Vagina (tissue), 2 donors: ENCODE measurements around the gene NOP10. TPM values are rescaled to one million over a fixed set of nuclear protein-coding genes. Genes with fewer than 3 reads are reported as not detected.
A peak's percentile ranks its signal among the peaks of the same experiment; 100 is the strongest.

Experiments
- DNase-seq, 2 donors: peaks; one replicate each; pipeline ENCODE4 v3.0.0-alpha.2; 2017; ENCODE audit errors: extremely low spot score in 2 of 2
- H3K27ac ChIP-seq: fragments of 200-600 bp; sonication (generic); one replicate; pipeline ENCODE4 v1.5.1; 2019
- H3K27me3 ChIP-seq: fragments of 200-600 bp; sonication (generic); one replicate; pipeline ENCODE4 v1.5.1; 2019
- H3K36me3 ChIP-seq, 2 donors: fragments of 200-600 bp; sonication (generic); one replicate each; pipeline ENCODE4 v1.5.1; 2017 to 2019
- H3K4me1 ChIP-seq: fragments of 200-600 bp; sonication (generic); one replicate; pipeline ENCODE4 v1.5.1; 2019
- H3K4me3 ChIP-seq, 2 donors: fragments of 200-600 bp; sonication (generic); 1 replicate in 1 of 2; 2 replicates in 1 of 2; pipeline ENCODE4 v1.5.1; 2016 to 2019
- H3K9me3 ChIP-seq: fragments of 200-600 bp; sonication (generic); one replicate; pipeline ENCODE4 v1.5.1; 2019
- CTCF ChIP-seq, 3 experiments: fragments of 450-650 bp in 2 of 3; fragments of 200-600 bp in 1 of 3; sonication (generic) in 1 of 3; IDR thresholded peaks; one replicate each; pipeline ENCODE4 v1.5.1; 2017 to 2019; ENCODE audit warnings: antibody characterized with exemption in 3 of 3, mild to moderate bottlenecking in 2 of 3, moderate library complexity in 2 of 3
- POLR2A ChIP-seq, 2 donors: fragments of 450-650 bp; IDR thresholded peaks; one replicate each; pipeline ENCODE4 v1.6.1; 2017; ENCODE audit warnings: antibody characterized with exemption in 2 of 2, mild to moderate bottlenecking in 2 of 2, moderate library complexity in 2 of 2
- POLR2AphosphoS5 ChIP-seq, 2 donors: sonication (generic); formaldehyde crosslinking; IDR thresholded peaks; one replicate each; pipeline ENCODE4 v1.9.0; 2017; ENCODE audit warnings: antibody characterized with exemption in 2 of 2, mild to moderate bottlenecking in 2 of 2, low read depth in 1 of 2; ENCODE audit not compliant: insufficient read depth in 1 of 2
- intact Hi-C: fragments of 100-400 bp; cut with DNase I; formaldehyde crosslinking; loops from one replicate; pipeline ENCODE4 v1.15.1; 2023
- total RNA-seq: library from RNA; depleted of rRNA; stranded (reverse); fragments of >200 nt; gene quantifications from one replicate; pipeline ENCODE4 v1.2.3, GENCODE V29; 2016

The NOP10 gene
- total RNA-seq, 1 donor from 2014 or later, result 150 TPM

DNA sequence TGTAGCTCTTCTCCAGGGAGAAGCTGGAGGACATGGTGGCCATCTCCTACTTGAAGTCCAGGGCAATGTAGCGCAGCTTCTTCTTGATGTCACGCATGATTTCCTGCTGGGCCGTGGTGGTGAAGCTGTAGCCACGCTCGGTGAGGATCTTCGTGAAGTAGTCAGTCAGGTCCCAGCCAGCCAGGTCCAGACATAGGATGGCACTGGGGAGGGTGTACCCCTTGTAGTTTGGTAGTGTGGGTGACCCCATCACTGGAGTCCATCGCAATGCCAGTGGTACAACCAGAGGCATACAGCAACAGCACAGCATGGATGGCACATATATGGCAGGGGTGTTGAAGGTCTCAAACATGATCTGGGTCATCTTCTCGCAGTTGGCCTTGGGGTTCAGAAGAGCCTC lies 31.0 kb upstream of the NOP10 start:
- no peak for DNase-seq
- H3K36me3 ChIP-seq, result no peaks in the 10 kb centered on the region
- intact Hi-C loops, result no loop called here
- no peaks in the 10 kb centered on the region for H3K4me1 ChIP-seq
- no peak overlapping the region for H3K27ac ChIP-seq
- no peaks in the 10 kb centered on the region for H3K27me3 ChIP-seq
- no peak for TF ChIP-seq POLR2AphosphoS5 (IDR thresholded peaks at IDR 0.05; ENCODE audit: insufficient read depth in 1 of 2, low read depth in 1 of 2)
- TF ChIP-seq CTCF (IDR thresholded peaks at IDR 0.05), result no peak
- TF ChIP-seq POLR2A (IDR thresholded peaks at IDR 0.05), result no peak
- no peak overlapping the region for H3K4me3 ChIP-seq
- H3K9me3 ChIP-seq, result no peaks in the 10 kb centered on the region

DNA sequence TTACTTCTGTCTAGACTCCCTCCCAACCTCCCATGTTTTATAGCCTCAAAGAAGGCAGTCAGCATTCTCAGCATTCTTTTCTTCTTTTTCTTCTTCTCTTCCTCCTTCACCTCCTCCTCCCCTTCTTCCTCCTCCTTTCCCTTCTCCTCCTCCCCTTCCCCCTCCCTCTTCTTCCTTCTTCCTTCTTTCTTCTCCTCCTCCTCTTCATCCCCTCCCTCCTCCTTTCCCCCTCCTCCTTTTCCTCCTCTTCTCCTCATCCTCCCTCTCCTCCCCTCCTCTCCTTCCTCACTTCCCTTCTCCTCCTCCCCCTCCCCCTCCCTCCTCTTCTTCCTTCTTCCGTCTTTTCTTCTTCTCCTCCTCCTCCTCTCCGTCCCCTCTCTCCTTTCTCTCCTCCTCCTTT lies 27.7 kb upstream of the NOP10 start:
- no peak for TF ChIP-seq POLR2A (IDR thresholded peaks at IDR 0.05)
- TF ChIP-seq CTCF (IDR thresholded peaks at IDR 0.05), result no peak
- TF ChIP-seq POLR2AphosphoS5 (IDR thresholded peaks at IDR 0.05; ENCODE audit: insufficient read depth in 1 of 2, low read depth in 1 of 2), result no peak
- no peaks in the 10 kb centered on the region for H3K27me3 ChIP-seq
- no peaks in the 10 kb centered on the region for H3K9me3 ChIP-seq
- H3K4me1 ChIP-seq, result peaks cover 20% of the 10 kb centered on the region
- DNase-seq, result no peak
- intact Hi-C loops, result no loop called here
- no peak overlapping the region for H3K27ac ChIP-seq
- no peaks in the 10 kb centered on the region for H3K36me3 ChIP-seq
- H3K4me3 ChIP-seq, result no peak overlapping the region

DNA sequence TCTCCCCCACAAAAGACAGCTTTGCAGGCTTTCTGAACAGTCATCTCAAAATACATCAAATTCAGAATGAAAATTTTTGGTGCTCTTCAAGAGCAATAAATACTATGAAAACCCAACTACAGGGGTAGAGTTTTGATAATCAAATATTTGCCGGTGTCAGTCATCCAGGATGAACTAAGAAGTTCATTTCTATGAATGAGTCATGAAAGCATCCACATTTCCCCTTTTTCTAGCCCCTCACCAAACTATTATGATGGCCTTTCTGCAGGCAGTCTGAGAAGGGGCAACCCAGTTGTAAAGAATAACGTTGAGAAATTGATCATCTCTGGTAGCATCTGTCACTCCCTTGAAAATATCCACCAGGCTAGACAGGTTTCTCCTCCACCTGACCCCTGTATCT lies 27.2 kb upstream of the NOP10 start:
- Histone ChIP-seq H3K36me3 (no peaks in the 10 kb centered on the region), H3K4me1 (peaks cover 25% of the 10 kb centered on the region), H3K4me3 (no peak overlapping the region), H3K27me3 (no peaks in the 10 kb centered on the region), H3K27ac (no peak overlapping the region), H3K9me3 (no peaks in the 10 kb centered on the region)
- DNase-seq, result no peak
- no peak for TF ChIP-seq CTCF (IDR thresholded peaks at IDR 0.05)
- intact Hi-C loops, result no loop called here

GRCh38 chr15:34367101-34368081 lies 24.5 kb upstream of the NOP10 start, which contains the start of gene LPCAT4:
LPCAT4 (minus strand) TSS chr15:34367196; CDS start chr15:34367100, 96 bp downstream.
- Histone ChIP-seq H3K9me3 (no peaks in the 10 kb centered on the region), H3K27me3 (no peaks in the 10 kb centered on the region), H3K4me1 (peaks cover 28% of the 10 kb centered on the region), H3K4me3 (peak within 1 kb of the TSS; percentile 76 to 91), H3K36me3 (peaks cover 0 to 6% of the 10 kb centered on the region in 2 donors), H3K27ac (peak within 1 kb of the TSS; percentile 99)
- no peak for DNase-seq
- intact Hi-C loops, result loop anchor here (2.0 to 10.0 kb wide), 2 partner anchors 25 to 123 kb away; partner anchors contain the start of genes NOP10 and NUTM1
- TF ChIP-seq POLR2A (IDR thresholded peaks at IDR 0.05) (peak in 1 of 2 donors; percentile 6), POLR2AphosphoS5 (IDR thresholded peaks at IDR 0.05; ENCODE audit: insufficient read depth in 1 of 2, low read depth in 1 of 2) (peak; percentile 27 to 84), CTCF (IDR thresholded peaks at IDR 0.05) (peak; percentile 65 to 97 (median 93))
